Kasumi-1 (cell line): ENCODE results near the gene GPN2.
A peak's percentile ranks its signal among the peaks of the same experiment; 100 is the strongest.

ENCODE experiments used
- DNase-seq, 2 experiments: peaks; one replicate each; lab custom pipeline; 2025; lab: John Stamatoyannopoulos, UW

The GPN2 gene

DNA sequence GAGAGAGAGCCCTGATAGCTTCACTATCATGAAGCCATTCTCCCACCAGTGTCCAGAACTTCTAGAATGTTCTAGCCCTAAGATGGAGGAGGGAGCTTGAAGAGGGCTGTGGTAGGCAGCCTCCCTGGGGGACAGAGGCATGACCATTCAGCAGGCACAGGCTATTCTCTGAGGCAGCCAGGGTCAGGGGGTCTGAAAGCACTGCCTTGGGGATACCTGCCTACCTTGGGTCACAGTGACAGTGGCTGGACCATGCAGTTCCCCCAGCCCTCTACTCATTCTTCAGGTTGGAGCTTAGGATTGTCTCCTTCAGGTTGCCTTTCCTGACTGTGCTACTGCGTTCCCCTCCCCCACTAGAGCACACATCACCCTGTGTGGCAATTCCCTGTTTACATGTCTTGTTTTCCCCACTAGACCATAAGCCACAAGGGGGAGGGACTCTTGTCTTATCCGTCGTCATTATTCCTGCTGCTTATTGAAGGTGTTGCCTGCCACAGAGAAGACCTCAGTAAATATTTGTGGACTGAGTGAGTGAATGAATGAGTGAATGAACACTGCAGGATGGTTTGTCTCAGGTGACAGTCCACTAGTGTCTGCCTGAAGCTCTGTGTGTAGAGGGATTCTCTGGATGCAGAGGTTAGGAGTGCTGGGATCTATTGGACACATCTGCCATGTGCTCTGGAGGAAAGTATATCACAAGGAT lies 58.4 kb downstream of the GPN2 start:
- DNase-seq, result no peak

DNA sequence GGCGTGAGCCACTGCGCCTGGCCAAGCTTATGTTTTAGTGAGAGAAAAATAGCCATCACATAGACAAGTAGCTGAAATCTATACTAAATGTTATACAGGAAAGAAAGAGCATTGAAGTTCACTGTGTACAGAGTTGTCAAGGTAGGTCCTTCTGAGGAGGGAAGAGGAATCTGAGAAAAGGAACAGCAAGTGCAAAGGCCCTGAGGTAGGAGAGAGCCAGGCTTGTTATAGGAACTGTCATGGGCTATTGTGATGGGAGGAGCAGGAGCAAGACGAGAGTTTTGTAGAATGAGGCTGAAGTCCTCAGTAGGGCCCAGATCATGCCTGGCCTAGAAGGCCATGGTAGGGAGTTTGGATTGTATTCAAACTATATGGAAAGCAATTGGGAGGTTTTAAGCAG lies 59.0 kb downstream of the GPN2 start:
- no peak for DNase-seq

DNA sequence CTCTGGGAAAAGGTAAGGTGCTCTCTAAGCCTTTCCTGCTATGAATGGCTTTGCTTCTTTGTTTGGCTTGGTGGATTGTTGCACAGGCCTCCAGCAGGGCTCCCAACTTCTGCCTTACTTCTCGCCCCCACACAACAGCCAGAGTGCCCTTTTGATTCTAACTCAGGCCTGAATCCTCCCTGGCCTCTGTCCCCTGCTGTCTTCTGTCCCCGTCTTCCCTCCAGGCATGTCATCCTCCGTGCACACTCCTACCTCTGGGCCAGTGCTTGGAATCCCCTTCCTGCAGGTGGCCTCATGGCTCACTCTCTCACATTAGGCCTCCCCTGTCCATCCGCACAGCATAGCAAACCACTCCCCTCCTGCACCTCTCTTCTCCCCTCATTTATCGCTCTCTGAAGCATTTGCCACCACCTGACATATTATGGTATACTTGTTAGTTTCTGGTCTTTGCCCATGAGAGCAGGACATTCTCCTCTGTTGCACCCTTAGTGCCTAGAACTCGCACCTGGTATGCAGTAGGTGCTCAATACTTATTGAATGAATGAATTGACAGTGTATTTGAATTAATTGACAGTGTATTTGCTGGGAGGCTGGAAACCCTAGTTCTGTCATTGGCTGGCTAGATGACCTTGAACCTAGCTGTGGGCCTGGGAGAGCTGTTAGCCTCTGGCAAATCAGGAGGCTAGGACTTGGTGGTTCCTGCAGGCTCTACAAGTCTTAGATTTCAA lies 60.7 kb downstream of the GPN2 start:
- DNase-seq, result no peak

DNA sequence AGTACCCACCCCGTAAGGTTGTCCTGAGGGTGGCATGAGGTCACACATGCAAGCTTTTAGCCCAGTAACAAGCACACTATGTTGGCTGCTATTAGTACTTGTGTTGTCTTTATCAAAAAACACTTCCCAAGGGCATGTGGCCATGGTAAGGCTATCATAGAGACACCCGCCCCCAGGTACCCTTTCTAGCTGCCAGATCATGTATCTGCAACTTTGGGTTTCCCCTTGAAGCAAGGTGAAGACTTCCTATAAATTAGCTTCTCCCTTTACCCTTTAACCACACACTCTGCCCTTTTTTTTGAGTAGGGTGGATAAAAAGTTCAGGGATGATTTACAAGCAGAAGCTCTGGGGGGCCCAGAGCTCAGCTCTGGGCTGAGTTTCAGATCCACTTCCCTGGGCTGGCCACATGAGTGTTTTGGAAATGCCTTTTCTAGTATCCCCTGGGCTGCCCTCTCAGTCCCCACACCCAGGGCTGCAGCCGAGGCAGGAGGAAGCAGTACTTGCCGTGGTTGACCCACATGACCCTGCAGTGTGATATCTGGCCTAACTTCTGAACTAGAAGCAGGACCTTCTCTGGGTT lies 61.6 kb downstream of the GPN2 start:
- no peak for DNase-seq

DNA sequence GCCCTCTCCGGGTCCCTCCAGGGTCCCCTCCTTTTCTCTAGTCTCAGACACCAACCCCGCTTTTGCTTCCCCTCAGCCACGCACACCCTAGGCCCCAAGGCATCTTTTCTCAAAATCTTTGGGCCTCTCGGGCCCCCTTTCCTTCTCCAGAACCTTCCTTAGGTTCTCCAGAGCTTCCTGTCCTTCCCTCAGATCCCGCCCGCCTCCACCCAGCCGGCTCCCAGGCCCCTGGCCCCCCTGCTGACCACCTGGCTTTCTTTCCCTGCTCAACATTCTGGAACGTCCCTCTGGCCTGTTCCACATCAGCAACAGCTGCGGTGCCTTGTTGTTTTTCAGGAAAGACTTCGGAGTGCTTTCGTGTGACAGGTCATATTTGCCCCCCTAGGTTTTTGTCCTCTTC lies 62.4 kb downstream of the GPN2 start:
- no peak for DNase-seq

DNA sequence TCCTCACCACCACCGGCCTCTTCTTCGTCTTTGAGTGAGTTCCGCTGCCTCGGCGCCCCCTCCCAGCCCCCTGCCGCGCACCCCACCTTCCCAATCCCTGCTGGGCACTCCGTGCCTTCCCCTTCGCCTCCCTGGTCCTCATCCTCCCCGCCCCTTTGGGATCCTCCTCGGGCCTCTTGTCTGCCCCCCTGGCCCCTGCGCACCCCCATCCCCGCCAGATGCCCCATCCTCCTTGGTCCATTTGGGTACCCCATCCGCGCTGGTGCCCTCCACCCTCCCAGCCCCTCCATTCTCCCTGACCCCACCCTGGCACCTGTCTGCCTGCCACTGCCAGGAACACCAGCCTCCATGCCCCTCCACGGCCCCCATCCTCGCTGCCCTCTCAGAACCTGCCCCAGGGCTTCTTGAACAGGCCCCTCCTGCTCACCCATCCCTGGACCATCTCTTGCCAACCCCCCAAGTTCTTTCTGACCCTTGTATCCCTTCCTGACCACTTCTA lies 62.9 kb downstream of the GPN2 start:
- DNase-seq, result no peak

DNA sequence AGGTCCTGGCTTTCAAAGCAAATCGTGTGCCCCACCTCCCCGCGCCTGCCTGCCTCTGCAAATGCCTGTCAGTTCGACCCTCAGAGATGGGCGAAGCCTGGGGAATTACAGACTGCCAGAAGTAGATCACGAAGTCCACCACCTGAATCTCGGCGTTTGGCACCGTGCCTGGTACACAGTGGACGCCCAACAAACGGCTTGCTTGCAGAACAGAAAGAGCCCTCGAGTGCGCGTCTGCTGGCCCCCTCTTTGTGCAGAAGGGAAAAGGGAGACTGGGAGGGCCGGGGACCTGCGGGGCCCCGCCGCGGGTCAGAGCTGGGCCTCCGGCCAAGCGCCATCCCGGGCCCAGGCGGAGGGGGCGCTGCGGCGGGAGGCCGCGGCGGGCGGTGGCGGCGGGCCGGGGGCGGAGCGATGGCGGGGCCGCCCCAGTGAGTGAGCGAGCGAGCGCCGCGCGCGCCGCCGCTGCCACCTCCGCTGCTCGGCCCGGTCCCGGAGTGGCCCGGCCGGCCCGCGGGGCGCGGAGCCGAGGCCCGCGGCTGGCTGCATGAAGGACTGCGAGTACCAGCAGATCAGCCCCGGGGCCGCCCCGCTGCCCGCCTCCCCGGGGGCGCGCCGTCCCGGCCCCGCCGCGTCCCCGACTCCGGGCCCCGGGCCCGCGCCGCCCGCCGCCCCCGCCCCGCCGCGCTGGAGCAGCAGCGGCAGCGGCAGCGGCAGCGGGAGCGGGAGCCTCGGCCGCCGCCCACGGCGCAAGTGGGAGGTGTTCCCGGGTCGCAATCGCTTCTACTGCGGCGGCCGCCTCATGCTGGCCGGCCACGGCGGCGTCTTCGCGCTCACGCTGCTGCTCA lies 63.6 kb downstream of the GPN2 start, which contains the start of gene ZDHHC18:
Gene ZDHHC18, plus strand, starts transcription at position 428 of the 845 bp plus-strand sequence. Its CDS starts 117 bp downstream, at position 545.
- peak; percentile 43 to 62 for DNase-seq
